GM18517 (cell line): Measurements from ENCODE around the gene SMIM3.

Experiments used
- ATAC-seq: cut with Tn5 transposase; IDR thresholded peaks from one replicate; pipeline ENCODE4 v1.9.1; 2021; ENCODE audit warnings: mild to moderate bottlenecking, moderate library complexity; ENCODE audit not compliant: unreplicated experiment

Gene SMIM3

DNA sequence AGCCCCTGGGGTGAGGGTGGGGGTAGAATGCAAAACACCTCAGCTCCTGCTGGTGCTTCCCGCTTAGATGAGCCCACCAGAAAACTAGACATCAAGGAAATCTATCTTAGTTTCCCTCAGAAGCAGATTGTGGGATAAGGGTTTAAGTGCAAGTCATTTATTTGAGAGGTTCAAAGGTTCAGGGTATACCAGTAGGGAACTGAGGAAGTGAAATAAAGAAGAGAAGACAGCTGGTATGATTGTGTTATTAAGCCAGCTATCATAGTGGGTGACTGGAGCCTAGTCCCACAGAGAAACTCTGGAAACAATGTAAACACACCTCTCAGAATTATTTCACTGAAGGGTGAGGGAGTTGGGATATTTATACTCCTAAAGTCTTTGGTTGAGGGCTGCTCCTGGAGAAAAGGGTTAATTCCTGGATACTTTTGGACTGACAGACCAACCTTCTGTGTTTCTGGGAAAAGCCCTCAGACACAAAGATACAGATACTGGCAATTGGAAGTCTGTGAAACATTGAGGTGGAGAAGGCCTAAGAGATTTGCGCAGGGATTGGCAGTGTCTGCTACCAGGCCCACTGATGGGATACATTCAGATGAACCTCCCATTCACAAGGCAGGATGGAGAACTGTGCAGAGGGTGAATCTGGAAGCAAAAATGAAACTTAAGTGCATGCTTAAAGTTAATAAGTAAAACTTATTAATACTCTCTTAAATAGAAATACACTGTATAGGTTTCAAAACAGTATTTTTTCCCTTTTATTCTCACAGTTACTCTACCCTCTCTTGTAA is 13.4 kb upstream of the SMIM3 start:
- no peak for ATAC-seq

DNA sequence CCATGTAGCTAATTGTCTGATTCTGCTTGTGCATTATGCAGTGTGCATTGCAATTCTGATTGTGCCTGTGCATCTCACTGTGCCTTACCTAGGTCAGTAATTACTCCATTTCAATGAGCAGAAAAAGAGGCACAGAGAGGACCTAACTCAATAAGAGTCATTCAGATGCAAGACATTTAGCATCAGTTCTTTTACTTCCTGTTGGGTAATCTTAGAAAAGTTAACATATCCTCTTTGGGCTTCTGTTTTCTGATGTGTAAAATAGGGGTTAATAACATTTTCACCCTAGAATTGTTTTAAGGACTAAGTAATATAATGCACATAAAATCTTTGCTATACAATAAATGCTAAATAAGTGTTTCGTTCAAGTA is 12.8 kb upstream of the SMIM3 start:
- ATAC-seq = no peak

DNA sequence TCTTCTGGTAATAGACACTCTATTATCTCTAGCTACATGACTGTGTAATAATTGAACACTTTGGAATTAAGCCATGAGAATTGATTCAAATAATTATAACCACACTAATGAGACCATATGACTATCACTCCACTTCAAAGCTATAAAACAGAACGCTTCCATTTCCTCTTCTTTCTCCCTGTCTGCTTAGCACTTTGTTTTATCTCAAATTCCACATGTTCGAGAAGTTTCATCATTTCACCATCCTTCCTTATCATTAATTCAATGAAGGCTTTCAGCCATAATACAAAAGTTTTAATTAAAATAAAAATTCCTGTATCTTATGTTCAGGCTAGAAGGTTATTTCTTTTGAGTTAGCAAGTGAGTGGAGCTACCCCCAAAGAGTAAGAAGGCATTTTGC is 12.3 kb upstream of the SMIM3 start:
- ATAC-seq = no peak

DNA sequence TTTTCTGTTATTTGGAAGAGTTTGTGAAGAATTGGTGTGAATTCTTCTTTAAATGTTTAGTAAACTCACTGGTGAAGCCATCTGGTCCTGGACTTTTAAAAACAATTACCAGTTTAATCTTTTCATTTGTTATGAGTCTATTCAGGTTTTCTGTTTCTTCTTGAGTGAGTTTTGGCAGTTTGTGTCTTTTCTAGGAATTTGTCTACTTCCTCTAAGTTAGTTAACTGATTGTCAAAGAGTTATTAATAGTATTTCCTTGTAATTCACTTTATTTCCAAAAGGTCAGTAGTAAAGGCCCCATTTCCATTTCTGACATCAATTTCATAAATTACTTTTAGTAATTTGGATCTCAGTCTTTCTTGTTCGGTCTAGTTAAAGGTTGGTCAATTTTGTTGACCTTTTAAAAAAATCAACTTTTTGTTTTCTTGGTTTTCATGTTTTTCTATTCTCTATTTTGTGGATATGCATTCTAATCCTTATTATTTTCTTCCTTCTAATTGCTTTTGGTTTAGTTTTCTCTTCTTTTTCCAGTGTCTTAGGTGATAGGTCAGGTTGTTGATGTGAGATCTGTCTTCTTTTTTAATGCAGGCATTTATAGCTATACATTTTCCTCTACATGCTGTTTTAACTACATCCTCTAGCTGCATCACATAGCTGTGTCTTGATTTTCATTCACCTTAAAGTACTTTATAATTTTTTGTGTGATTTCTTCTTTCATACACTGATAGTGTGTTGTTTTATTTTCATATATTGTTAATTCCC is 7.3 kb upstream of the SMIM3 start:
- no peak for ATAC-seq

DNA sequence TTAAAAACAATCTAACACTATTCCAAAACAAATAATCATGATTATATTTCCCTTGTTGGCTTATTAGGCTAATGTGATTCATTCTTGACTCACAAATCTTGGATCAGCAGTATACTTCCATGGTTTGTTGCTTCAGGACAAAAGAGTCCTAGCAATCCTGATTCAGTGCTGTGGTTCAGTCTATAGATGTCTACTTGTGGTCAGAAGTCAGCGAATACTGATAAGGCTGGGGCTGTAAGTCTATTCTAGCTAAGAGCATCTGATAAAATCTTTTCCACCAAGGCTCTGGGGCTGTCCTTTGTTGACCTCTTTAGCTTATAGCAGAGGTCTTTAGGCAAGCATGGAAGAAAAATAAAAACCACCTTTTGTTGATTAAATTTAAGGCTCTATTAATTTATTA is 4.4 kb upstream of the SMIM3 start:
- ATAC-seq = no peak

DNA sequence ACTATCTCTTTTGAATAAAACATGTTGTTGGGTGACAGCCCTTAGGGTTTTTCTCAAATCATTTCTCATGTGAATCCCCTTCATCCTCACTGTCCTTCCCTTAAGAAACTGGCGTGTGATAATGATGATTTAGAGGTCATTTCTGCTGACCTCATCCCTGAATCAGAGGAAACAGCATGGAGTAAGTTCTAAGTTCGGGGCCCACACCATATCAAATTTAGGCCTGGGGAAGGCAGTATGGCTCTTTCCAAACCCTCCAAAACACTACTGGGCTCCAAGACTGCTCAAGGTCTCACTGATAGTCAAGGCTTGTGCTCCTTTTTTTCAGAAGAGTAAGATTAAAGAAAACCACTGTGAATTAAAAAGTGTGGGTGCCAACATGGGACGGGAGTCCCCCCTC is 872 bp upstream of the SMIM3 start:
- ATAC-seq = no peak

DNA sequence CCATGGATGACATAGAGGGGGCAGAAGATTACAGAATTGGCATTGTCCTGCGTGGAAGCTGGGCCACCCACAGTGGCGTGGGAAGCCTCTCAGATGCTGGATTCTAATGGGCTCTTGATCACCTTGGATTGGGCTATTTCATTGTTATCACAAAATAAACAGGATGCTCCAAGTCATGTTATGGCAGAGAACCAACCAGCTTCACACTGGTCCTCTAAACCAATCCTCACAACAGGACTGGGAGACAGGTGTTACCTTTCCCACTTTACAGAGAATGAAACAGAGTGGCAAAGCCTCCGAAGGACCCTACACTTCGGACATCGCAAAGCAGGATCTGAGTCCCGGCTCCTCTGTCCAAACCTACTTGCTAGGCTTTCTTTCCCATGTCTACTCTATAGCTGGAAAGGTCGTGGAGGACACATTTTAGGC is 455 bp upstream of the SMIM3 start:
- no peak for ATAC-seq

DNA sequence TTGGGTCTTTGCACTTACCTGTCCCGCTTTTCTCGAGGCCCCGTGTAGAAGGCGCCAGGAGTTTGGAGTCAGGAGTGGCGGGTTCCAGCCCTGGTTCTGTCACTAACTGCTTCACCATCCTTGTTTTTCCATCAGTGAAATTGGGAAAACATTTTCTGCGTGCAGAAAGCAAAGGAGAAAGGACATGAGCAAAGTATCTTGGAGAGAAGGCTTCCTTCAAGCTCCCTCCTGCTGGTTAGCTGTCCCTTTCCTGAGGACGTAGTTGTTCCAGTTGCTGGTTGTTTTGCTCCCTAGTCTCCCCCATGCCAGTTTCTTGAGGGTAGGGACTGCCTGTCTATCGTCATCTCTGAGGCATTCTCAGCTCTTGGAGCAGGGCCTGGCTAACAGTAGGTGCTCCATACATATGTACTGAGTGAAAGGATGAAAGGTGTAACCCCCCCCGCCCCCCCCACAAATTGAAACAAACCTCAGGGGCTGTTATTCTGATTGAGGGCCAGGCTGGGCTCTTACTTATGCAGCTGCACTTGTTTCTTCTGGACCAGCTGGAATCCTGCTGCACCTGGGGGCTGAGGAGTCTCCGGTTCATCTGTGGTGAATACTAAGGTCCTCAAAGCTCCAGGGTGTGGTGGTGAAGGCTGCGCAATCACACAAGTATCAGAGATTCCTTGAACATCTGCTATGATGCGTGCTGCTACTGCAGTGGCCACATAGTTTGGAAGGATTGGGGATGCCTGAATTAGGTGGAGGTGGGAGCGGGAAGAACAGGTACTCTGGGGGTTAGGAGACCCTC is 1.0 kb downstream of the SMIM3 start:
- ATAC-seq = no peak

DNA sequence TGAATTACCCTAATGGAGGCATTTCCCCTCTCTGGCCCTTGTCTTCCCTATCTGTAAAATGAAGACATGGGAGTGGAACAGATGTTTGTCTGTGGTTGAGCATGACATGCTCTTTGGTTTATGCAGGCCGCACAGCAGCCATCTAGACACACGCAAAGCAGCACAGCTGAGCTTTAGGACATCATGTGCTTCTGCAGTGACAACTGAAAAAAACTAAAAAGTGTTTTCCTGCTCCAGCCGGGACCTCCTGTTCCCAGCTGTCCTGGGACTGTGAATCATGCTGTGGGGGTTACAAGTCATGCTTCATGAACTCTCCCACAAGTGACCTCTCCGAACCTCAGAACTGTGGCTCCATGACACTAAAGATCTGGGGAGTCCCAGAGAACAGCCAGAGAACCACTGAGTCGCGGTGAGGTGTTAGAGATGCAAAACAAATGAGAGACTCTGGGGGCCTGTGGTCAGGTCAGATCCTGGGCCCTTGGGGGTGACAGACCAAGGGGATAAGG is 1.7 kb downstream of the SMIM3 start:
- ATAC-seq = peak; percentile 43

DNA sequence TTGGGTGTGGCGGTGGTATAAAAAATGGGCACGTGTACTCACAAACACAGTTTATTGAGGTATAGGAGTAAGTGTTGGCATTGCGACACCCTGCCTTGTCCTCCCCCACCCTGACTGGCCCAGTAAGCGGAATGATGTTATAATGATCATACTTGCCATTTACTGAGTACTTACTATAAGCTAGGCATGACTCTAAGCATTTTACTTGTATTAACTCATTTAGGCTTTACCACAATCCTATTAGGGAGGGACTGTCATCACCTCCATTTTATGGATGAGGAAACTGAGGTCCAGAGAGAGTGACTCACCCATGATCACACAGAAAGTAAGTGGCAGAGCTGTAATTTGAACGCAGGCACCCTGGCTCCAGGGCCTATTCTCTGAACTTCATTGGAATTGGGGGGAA is 2.3 kb downstream of the SMIM3 start:
- ATAC-seq = no peak

DNA sequence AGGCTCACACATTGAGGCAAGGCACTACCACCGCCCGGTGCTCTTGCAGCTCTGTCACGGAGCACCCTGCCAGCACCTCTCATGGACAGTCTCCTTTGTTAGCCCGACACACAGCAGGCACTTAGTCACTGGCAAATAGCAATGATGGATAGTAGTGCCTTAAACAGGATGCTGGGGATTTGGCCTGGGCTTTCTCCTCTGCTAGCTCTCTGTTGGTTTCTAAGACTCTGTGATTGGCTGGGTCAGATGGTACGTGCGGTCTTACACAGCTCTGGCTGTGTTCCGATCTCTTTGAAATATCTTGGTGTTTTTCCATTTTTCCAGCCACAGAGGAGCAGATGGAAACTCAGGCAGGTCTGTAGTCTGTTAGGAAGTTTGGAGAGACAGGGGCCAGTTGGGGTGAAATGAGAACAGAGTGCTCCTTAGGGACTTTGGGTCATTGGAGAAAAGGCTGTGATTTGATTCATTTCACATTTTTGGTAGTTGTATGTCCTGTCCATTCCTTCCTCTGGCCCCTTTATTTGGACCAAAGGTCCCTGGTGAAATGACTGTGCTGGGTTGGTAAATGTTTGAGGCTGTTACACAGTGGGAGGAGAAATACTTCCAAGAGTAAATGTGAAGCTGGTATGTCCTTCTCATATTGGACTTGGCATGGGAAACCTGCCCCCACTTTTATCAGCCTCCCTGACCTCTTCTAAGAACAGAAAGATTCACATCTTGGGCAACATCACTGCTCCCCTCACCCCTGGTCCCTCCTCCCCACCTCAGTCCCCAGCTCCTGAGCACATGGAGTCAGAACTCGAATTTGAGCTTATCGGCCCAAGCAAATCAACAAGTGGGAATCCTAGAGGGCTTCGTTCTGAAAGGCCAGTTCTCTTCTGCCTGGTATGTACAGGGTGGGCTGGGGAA is 3.4 kb downstream of the SMIM3 start:
- ATAC-seq = no peak

DNA sequence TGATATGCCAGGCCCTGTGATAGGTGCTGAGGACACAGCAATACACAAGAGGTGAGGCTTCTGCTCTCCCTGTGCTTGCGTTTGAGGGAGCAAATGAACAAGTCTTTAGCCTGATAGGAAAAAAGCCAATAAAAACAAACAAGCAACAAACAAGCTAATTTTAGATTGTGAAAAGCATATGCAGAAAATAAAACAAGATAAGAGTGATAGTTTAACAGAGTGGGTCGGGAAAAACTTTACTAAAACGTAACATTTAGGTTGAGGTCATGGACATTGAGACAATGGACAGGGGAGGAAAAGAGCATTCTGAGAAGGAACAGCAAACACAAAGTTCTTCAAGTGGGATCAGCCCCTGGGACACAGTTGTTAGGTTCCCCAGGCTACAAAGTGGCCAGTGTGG is 4.3 kb downstream of the SMIM3 start:
- no peak for ATAC-seq

DNA sequence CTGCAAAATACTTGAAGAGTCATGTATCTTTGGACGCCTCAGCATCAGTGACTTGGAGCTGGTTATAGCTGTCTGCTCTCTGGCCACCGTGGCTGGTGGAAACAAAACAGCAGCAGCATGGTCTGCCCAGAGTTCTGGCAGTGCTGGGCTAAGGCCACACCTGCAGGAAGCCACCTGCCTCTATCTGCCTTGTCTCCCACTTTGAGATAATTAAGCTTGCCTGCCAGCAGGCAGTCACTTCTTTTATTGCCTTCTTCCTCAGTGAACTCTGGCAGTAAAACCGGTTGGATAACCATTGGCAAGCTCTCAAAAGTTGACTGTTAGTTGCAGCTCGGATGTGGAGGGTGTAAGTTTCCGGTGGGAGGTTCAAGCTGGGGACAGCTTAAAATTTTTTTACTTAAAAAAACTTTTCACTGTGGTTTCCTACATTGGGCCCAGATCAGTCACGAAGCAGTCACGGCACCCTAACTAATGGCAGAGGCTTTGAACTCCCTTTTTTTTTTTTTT is 4.9 kb downstream of the SMIM3 start:
- ATAC-seq = peak; percentile 46

DNA sequence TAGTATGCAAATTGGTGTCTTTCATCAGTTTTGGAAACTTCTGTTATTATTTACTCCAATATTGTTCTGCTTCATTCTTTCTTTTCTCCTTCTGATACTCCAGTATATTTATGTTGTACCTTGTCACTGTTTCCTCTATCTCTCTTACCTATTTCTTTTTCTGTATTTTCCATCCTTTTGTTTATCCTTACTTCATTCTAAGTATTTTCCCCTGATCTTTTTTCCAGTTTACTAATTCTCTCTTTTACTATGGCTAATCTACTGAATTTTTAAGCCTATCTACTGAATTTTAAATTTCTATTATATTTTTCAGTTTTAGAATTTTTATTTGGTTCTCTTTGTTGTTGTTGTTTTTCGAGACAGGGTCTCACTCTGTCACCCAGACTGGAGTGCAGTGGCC is 7.4 kb downstream of the SMIM3 start:
- ATAC-seq = no peak

DNA sequence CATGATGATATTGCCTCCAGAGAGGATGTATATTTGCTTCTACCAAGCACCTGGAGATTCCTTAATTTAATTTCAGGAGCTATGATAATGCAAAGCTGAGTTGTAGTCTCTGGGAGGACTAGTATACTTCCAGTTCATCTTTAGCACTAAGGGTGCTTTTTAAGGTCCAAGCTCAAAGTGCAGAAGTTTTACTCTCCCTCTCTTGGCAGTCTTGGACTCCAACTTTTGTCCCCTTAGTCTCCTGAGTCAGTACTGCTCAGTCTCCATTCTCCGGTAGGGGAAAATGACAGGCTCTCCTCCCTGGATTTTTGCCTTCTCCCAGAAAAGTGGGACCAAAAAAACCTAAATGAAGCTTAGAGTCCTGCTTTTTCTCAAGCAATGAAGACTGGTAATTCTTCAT is 8.3 kb downstream of the SMIM3 start:
- no peak for ATAC-seq

DNA sequence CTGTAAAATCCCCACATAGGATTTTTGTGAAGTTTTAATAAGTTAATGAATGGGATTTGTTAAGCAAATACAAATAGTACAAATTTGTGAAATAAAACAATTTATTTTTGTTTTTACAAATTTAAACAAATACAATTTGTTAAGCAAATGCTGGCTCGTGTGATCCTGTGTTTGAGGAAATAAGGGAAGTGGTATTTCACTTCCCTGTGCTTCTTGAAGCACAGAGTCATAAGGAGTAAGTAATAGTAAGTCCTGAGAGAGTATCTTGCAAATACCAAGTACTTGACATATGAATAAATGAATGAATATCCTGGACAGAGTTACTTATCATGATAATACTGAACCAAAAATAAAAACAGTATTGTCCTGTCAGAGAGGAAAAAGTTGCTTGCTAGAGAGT is 9.1 kb downstream of the SMIM3 start:
- no peak for ATAC-seq

DNA sequence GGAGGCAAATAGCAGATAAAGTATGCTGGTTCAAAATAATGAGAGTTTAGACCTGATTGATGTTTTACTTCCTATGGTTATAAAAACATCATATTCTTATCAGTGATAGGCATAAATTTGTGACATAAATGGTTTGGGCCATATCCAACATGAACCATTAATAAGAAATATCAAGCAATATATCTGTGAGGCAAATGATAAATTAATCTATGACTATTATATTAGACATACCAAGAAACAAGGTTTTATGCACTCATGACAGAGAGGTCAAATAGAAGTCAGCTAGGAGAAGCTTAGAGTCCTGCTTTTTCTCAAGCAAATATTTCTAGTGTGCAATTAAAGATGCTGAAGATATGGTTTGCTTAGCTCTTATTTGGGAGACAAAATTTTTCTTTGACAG is 10.4 kb downstream of the SMIM3 start:
- ATAC-seq = no peak

DNA sequence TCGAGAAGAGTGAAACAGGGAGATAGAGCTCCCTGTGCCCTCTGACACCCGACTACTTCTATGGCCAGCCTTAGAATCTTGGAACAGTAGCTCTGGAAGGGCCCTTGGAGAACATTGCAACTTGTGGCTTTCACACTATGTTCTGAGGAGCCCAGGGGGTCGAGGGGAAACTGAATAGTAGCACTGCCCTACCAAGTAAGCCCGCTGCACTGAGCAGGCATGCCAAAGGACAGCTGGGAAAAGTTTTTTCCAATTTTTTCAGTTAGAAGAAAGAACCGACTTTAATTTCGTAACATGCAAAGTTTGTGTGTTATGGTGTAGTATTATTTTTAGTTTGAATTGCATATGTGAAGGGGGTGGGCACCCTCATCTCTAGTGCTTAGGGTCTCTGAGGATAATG is 10.9 kb downstream of the SMIM3 start:
- no peak for ATAC-seq

DNA sequence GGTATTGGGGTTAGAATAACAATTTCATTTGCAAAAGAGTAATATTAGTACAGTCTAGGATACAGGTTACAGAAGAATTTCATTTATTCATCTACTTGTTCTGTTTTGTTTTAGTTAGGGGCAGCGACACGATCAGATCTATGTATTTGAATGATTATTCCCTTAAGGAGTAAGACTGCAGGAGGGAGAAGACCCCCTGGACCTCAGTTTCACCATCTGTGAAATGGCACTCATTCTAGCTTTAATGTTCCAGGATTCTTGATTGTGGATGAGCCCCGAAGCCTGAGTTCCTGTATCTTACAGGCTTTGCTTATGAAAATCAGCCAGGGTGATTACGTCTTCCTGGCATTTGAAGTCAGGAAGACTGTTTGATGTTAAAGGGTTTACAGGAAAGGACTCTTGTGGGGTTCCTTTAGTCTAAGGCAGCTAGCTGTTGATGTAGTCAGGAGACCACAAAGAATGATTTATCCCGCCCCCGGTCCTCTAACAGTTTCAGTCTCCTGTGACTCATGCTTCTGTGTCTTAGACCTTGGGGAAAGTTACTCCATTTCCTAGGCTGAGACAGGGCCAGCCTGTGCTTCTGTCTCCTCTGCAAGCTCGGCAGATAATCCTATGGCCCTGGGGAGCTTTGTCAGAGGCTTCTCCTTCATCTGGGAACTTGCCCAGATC is 11.5 kb downstream of the SMIM3 start:
- peak; percentile 97 for ATAC-seq

DNA sequence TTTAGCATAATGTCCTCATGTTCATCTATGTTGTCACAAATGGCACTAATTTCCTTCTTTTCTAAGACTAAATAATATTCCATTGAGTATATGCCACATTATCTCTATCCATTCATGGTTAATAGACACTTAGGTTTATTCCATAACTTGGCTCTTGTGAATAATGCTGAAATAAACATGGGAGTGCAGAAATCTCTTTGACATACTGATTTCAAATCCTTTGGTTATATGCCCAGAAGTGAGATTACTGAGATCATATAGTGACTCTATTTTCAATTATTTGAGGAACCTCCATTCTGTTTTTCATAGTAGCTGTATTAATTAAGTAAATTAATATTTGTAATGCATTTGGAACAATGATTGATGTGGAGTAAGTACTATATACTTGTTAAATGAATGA is 13.0 kb downstream of the SMIM3 start:
- no peak for ATAC-seq
